Stimulated activated CD4-positive, alpha-beta T cell treated with anti-CD3 and anti-CD28 coated beads, Interleukin-1b, Interleukin-23, amount 100 ng/mL, for 1 hour (primary cell): ENCODE data around the gene LDLRAD3.
"Not testable (repeated sequence)": the region's sequence is repeated elsewhere in the genome, so short reads cannot be mapped to it uniquely, and the experiment has no call there.

Experiments used
- DNase-seq, 2 donors: peaks; one replicate each; pipeline ENCODE4 v3.0.0-alpha.2; 2020; ENCODE audit warnings: low read depth in 2 of 2

LDLRAD3 gene

DNA sequence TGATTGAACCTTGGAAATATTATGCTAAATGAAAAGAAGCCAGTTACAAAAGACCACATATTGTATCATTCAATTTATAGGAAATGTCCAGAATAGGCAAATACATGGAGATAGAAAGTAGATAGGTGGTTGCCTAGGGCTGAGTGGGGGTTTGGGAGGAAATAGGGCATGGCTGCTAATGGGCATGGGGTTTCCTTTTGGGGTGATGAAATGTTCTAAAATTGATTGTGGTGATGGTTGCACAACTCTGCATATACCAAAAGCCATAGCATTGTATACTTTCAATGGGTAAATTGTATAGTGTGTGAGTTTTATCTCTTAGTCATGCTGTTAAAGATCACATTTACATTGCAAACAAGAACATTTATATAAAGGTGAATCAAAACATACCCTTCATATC lies 48.7 kb downstream of the LDLRAD3 start:
- no peak for DNase-seq

DNA sequence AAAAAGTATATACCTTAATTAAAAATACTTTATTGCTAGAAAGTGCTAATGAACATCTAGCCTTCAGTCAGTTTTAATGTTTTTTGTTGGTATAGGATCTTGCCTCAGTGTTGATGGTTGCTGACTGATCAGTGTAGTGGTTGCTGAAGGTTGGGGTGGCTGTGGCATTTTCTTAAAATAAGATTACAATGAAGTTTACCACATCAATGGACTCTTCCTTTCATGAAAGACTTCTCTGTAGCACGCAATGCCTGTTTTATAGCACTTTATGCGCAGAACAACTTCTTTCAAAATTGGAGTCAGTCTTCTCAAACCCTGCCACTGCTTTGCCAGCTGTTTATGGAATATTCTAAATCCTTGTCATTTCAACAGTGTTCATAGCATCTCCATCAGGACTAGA lies 50.6 kb downstream of the LDLRAD3 start:
- no peak for DNase-seq

DNA sequence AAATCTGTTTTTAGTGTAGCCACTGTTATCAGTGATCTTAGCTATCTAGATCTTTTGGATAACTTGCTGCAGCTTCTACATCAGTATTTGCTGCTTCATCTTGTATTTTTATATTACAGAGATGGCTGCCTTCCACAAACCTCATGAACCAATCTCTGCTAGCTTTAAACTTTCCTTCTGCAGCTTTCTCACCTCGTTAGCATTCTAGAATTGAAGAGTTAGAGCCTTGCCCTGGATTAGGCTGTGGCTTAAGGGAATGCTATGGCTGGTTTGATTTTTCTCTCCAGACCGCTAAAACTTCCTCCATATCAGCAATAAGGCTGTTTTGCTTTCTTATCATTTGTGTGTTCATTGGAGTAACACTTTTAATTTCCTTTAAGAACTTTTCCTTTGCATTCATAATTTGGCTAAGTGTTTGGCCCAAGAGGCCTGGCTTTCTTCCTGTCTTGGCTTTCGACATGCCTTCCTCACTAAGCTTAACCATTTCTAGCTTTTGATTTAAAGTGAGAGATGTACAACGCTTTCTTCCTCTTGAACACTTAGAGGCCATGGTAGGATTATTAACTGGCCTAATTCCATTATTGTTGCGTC lies 51.9 kb downstream of the LDLRAD3 start:
- no peak for DNase-seq

DNA sequence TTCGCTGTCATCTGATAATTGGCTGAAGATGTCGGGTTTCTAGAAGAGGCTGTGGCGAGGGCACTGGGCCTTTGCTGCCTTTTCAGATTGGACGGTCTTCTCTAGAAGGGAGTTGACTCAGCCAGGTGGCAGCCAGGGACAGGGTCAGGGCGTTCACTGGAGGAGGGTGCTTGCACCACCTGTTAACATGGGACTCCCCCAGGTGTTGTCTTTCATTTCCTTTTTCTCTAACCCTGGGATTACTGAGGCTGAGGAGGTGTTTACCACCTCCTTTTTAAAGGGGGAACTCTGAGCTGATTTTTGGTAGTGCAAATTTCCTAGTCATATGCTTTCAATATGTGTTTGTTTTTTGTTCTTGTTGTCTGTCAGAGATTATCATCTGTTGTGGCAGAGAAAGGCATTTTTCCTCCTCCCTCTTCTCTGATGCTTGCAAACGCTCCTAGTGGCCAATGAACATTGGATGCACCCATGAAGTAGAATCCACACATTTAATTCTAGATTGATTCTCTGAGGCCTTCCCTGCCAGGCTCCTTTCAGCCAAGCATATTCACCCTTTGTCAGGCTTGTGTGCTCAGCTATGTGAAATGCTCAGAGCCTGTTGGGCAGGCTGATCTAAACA lies 54.1 kb downstream of the LDLRAD3 start:
- DNase-seq = no peak

DNA sequence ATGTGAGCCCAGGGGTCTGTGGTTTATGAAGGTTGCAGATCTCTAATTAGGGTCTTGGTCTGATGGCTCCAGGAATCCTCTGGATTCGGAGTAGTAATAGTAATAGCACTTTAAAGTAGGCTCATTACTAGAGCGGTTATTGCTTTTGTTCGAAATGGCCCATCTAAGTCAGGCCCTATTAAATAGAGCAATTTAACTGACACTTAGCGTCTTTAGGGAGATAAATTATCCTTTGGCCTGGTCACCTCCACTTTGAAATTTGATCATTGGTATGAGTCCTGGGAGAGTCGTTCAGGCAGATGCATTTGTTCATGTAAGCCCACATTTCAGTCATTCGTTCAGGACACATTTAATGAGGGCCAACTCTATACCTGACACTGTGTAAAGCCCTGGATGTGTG lies 54.8 kb downstream of the LDLRAD3 start:
- DNase-seq = no peak

DNA sequence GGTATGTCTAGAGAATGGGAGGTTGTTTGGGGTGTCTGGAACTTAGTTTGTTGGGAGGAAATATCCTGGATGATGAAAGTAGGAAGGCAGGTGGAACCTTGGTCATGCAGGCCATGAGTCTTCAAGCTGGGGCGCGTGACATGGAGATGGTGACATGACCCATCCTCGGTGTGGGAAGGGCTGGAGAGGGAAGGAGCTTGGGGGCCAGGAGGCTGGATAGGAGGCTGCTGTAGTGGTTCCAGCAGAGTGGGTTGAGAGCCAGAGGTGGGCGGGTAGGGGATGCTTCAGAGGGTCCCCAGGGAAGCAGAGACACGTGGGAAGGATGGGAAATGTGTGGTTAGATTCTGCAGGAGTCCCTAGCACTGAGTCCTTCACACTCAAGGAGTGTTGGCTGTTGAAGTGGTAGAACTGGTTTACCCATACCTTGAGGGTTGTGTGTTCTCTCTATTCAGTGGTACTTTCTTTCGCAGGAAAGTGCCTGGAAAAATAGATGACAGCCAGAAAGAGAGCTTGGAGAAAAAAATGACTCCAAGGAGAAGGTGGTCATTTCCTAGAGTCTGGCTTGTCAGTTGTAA lies 56.8 kb downstream of the LDLRAD3 start:
- DNase-seq = no peak

DNA sequence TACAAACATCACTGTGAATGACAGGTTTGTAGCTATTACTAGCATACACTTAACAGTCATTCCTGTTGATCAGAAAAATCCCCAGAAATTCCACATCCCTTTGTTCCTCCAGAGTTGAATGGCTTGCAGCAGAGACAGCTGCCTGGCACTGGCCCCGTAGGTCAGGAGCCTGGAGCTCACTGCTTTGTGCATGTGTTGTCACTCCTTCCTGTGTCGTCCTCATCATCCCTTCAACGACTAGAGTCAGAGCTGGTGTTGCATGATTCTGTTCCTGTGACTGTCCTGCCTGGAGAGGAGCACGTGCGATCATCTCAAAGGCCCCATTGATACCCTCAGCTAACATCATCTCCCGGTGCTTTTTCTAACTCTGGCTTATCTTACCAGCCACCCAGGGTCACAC lies 58.3 kb downstream of the LDLRAD3 start:
- DNase-seq = no peak

DNA sequence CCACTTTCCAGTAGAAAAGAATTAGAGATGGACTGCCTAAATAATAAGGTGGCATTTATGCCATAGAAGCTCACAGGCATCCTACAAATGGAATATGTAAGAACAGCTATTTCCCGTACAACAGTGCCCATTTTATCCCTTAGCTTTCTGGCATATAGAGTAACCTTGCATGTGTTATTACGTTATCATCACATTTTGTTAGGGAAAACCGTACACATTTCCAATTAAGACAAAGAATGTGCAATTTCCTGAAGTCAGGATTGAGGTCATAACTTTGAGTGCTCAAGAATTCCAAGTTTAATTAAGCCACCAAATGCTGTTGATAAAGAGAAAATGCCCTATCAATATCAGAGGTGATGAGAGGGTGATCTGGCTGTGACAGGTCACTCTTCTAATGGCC lies 58.9 kb downstream of the LDLRAD3 start:
- DNase-seq = no peak

DNA sequence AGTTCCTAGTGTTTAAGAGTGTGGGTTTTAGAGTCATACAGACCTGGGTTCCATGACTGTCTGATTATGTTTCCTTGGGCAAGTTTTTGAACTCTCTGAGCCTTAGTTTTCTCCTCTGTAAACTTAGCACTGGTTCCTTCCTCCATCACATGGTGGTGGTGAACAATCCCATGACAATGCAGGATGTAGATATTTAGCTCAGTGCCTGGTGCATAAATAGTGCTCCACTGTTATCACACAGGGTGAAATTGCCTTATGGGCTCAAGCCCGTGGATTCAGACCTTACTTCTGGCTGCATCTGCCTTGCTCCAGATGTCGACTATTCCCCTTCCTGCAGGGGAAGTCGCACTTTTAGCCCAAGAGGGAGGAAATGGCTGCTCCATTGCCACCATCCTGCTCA lies 62.7 kb downstream of the LDLRAD3 start:
- DNase-seq = no peak

DNA sequence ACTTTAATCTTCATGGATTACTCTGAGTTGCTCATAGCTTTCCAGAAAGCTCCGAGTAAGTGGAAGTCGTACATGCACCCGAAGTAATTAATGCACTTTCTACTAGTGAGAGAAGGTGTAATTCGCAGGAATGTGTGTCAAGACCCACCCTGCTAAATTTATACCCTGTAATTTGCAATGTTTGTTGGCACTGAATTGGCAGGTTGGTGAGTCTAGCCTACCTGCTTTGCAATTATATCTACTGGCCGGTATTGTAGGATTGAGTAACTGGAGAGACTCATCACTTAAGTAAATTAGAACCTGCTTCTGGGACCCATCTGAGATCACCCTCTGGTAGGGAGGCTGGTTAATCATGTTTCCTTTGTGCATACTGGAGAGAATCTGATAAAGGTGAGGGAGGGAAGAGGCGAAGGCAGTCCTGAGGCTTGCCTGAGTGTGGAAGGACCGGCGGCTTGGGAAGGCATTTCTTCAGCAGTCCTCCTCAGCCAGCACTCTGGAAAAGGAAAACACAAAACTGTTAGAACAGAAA lies 63.3 kb downstream of the LDLRAD3 start:
- no peak for DNase-seq

DNA sequence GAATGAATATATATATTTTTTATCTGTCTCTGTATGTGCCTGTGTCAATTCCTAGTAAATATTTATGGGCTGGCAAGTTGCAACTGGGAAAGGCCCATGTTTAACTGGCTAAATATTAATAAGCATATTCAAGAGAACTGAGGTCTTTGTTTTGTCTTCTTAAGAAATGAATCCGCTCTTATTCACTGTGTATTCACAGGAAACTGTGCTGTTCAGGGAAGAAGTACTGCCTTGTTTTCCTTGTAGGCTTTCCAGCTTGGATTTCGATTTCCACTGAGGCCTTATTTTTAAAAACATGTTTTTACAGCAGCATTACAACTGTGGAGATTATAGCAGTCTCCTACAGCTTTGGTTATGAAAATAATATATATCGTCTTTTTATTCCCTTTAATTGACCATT lies 64.7 kb downstream of the LDLRAD3 start:
- no peak for DNase-seq

DNA sequence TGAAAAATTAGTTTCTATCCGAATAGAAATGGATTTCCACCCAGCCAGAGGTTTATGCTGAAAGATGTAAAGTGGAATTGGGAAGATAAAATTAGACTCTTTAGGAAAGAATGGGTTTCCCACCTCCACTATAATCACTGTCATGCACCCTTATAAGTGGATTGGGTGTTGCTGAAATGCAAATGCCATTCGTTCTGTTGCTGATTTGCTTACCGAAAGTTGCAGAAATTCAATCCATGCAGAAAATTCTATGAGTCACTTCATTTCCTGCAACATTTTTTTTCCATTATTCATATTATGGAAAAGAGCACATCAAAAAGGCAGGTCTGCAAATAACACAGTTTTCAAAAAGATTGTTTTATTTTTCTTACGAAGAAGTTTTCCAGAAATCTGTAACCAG lies 65.6 kb downstream of the LDLRAD3 start:
- no peak for DNase-seq

DNA sequence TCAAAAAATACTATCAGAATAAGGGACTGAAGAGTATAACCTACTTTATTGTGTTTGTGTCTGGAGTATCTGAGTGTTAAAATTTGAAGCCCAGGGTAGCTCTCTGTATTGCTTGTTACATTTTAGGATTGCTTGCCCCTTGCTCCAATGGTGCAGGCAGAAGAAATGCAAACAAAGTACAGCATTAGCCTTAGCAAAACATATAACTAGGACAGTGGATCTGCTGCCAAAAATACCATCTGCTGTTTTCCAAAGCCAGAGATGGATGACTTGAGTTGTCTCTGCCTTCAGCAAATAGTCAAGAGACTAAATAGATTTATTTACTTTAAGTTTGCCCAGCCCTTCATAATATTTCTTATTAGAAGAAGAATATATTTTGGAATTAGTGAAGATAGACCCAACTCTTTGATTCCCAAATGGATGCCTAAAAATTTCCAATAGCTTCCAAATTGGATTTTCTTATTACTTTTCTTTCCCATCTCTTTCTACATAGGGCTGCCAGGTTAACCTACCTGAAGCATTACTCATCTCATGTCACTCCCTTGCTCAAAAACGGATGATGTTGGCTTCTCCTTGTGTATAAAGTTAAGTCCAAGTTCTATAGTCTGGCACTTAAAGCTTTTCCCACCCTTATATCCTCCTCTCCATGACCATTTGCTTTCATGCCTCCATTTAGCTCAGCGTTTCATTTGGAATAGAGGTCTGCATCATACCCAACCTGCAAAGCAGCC lies 66.3 kb downstream of the LDLRAD3 start:
- no peak for DNase-seq

DNA sequence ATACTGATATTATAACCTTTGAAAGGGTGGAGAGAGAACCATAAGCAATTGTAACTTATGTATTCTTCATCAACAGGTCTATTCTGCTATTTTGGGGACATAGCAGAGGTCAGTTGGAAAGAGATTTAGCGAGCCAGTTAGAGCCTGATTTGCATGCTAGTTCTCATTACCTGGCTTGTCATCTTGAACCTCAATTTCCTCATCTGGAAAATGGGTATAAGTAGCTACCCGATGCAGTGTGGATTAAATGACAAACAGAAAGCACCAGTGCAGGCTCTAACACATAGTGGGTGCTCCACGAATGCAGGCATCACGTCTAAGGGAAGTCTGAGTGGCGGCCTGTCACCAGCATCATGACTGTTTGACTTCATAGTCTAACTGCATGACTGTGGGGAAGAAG lies 67.7 kb downstream of the LDLRAD3 start:
- no peak for DNase-seq

DNA sequence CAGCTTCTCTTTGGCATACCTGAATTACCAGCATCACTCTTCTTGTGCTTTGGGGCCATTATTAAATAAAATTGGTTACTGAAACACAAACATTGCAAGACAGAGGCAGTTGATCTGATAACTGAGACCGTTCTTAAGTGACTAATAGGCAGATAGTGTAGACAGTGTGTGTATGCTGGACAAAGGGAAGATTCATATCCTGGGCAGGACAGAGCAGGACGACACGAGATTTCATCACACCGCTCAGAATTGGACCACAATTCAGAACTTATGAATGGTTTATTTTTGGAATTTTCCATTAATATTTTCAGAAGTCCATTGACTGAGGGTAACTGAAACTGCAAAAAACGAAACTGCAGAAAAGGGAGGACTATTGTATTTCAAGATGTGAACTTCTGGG lies 68.6 kb downstream of the LDLRAD3 start:
- DNase-seq = no peak

DNA sequence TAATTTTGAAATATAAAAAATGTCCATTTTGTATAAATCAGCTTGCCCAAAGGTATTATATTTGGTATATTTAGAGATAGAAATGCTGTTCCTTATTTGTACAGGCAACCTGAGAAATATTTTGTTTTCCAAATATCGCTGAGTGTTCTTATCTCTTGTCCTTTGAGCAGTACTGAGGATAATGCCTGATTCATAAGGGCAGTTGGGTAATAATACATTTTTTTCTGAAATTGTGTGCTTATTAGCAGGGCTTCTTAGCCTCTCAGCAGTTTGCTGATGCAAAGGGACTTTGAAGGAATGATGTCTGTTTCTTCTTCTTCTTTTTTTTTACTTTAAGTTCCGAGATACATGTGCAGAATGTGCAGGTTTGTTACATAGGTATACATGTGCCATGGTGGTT lies 69.1 kb downstream of the LDLRAD3 start:
- no peak for DNase-seq

DNA sequence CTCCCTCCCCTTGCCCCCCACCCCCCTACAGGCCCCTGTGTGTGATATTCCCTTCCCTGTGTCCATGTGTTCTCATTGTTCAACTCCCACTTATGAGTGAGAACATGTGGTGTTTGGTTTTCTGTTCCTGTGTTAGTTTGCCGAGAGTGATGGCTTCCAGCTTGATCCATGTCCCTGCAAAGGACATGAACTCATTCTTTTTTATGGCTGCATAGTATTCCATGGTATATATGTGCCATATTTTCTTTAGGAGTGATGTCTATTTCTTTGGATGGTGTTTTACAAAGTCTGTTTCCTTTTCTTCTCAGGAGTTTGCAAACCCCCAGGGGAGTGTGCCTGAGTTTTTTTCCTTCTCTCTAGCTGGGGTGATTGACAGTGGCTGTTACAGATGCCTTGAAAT lies 69.6 kb downstream of the LDLRAD3 start:
- not testable (repeated sequence) for DNase-seq

DNA sequence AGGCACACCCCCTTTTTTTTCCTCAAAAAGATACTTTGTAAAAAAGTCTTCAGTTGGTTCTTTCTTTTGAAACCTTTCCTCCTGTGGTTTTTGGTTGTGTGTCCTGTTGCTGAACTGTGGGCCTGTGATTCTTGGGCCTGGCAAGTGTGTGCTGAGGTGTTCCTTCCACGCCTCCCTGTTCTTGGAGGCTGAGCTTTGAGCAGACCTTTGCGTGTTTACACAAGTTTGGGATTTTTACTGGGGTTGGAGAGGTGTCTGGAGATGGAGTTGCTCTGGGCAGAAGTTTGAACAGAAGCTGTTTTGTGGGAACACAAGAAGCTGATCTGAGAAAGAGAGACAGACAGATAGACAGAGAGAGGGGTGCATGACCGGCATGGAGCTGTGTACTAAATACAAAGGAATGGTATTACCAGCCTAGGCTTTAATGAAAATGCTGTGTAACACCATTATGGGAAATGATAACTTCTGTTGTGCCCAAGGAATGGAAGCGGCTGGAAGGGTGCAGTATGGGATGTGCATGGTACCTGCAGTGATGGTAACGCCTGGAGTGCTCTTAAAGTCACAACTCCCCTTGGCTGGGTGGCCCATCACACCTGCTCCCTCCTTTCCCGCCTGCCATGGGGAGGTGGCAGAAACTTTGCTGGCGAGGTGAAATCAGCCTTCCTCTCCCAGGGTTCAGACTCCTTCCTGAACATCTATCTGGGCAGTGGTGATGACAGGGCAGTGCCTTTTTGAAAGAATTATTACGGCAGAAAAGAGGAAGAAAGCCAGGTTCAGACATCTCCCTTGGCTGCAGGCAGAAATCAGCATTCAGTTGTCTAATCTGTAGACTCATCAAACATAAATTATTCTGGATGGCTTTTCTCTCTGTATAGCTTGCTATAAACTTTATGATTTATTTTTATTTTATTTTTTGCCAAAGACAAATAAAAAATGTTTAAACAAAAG lies 70.4 kb downstream of the LDLRAD3 start:
- DNase-seq = no peak

DNA sequence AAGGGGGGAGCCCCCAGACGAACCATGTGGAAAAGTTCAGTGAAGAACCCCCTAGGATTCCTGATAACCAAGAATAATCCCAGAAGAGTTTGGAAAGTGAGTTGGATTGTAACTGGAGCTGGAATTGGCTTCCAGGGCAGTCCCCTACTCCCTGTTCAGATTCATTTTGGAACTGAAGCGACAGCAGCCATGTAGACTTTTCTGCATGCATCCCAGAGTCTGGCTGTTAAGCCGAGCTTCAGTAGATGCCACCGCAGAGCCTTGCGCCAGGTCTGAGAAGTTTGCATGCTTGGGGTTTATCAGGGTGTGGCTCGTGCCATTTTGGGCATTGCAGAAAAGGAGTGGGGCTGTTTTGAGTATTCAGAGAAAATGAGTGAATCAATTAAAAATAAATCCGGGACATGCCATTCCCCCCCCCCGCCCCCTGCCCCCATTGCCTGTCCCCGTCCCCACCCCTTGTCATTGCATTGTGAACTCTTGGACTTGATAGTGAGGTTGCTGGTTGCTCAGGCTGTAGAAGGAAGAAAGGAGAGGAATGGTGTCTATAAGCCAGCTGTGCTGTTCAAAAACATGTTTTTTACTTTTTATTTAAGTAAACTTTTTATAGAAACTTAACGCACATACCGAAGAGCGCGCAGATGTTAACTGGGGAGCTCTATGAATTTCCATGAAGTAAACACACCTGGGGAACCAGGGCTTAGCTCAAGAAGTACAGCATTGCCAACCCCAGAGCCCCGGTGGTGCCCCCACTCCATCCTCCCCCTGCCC lies 71.2 kb downstream of the LDLRAD3 start:
- no peak for DNase-seq

DNA sequence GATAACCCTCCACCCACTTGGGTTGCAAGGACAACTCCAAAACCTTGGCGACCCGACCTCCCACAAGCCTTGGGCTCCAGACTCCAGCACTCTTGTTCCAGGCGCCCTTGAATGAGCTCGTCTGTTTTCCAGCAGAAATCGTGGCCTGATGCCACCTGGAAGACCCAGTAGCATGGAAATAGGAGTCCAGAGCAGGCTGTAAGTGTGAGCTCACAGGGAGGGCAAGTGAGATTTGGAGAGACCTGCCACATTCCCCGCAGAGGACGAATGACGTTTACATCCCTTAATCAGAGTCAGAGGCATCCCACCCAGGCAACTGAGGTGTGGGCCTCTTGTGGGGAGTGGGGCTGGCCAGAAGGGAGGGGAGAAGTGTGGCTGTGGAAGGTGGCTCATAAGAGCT lies 71.9 kb downstream of the LDLRAD3 start:
- no peak for DNase-seq

DNA sequence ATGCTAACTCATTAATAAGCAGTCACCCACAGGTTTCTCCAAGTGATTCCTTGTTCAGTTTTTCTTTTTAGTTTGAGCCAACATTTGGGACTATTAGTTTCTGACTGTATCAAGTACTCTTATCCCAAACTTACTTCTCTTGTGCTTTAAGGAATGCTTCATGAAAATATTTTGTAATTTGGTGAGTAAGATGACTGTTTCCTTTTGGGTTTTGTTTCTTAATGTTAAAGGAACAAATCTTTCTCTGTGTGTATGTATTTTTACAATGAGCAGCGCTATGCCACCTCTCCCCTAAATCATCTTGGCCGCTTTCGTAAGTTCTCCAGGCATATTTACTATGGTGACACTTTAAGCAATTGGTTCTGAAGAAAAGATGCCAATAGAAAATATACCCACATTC lies 72.4 kb downstream of the LDLRAD3 start:
- DNase-seq = no peak
